Endothelial cell of umbilical vein (primary cell): ENCODE data around the gene SCLY. TPM values are rescaled to one million over a fixed set of nuclear protein-coding genes. Genes with fewer than 3 reads are reported as not detected.

ENCODE experiments used
- BruUV-seq: library from RNA; stranded (reverse); fragments of 400-500 nt; replicated peaks from 2 replicates; lab custom pipeline; 2021; lab: Mats Ljungman, UMichigan
- CTCF ChIA-PET: fragments of 300-600, 350-600 bp; sonication (Branson Sonifier 250); formaldehyde crosslinking; loops from one replicate; lab custom pipeline; 2021; ENCODE audit warnings: antibody characterized with exemption, inconsistent platforms; lab: Charles Lee
- POLR2A ChIA-PET: fragments of 300-600, 350-600 bp; sonication (Branson Sonifier 250); formaldehyde crosslinking; loops from one replicate; lab custom pipeline; 2021; ENCODE audit warnings: antibody characterized with exemption, inconsistent platforms; lab: Charles Lee
- DNase-seq: peaks from one replicate; pipeline ENCODE4 v3.0.0-alpha.2; 2011; ENCODE audit warnings: low read depth, low spot score
- FAIRE-seq: peaks from 2 replicates; lab custom pipeline; 2011; peaks lifted over from hg19 to GRCh38; lab: Jason Lieb, UNC
- H2AFZ ChIP-seq: 2 replicates; pipeline ENCODE4 v1.6.0; 2012; ENCODE audit warnings: low read depth, low read length, control low read depth, inconsistent platforms
- H3K27ac ChIP-seq: 2 replicates; pipeline ENCODE4 v1.5.1; 2011; ENCODE audit warnings: low read depth, mild to moderate bottlenecking, control low read depth, low read length, moderate library complexity; ENCODE audit not compliant: insufficient read depth
- H3K27me3 ChIP-seq, 2 experiments: 2 replicates each; pipeline versions ENCODE4 v1.6.0 to v1.6.1; 2011; ENCODE audit warnings: low read length in 2 of 2, mixed read lengths in 1 of 2; ENCODE audit not compliant: control insufficient read depth in 2 of 2, insufficient read depth in 2 of 2
- H3K36me3 ChIP-seq, 2 experiments: 2 replicates in 1 of 2; 3 replicates in 1 of 2; pipeline ENCODE4 v1.5.1; 2011; ENCODE audit warnings: low read length in 2 of 2, mild to moderate bottlenecking in 1 of 2, moderate library complexity in 1 of 2; ENCODE audit not compliant: control insufficient read depth in 2 of 2, insufficient read depth in 2 of 2; ENCODE audit errors: extremely low read depth in 1 of 2
- H3K4me1 ChIP-seq: 3 replicates; pipeline ENCODE4 v1.5.1; 2011; ENCODE audit warnings: mild to moderate bottlenecking, low read length; ENCODE audit not compliant: control insufficient read depth, insufficient read depth; ENCODE audit errors: extremely low read depth
- H3K4me2 ChIP-seq: 2 replicates; pipeline ENCODE4 v1.6.1; 2011; ENCODE audit warnings: low read length, control low read depth, mixed read lengths; ENCODE audit not compliant: insufficient read depth
- H3K4me3 ChIP-seq, 3 experiments: fragments of 200-600 bp in 1 of 3; sonication (generic), shearing (Covaris generic) in 1 of 3; replicated peaks in 1 of 3; 2 replicates each; pipeline ENCODE4 v1.5.1; 2011 to 2016; ENCODE audit warnings: control low read depth in 3 of 3, low read length in 3 of 3, mild to moderate bottlenecking in 2 of 3, inconsistent platforms in 1 of 3, low read depth in 1 of 3, moderate library complexity in 1 of 3; ENCODE audit not compliant: insufficient read depth in 1 of 3
- H3K79me2 ChIP-seq: 2 replicates; pipeline ENCODE4 v1.6.0; 2012; ENCODE audit warnings: low read length, inconsistent platforms; ENCODE audit not compliant: control insufficient read depth, insufficient read depth
- H3K9ac ChIP-seq: replicated peaks from 2 replicates; pipeline ENCODE3; 2011; ENCODE audit warnings: low read length, control low read depth; ENCODE audit not compliant: insufficient read depth; ENCODE audit errors: extremely low read depth
- H3K9me1 ChIP-seq: replicated peaks from 3 replicates; pipeline ENCODE4 v1.6.0; 2011; ENCODE audit warnings: mild to moderate bottlenecking, low read length; ENCODE audit not compliant: control insufficient read depth, insufficient read depth; ENCODE audit errors: extremely low read depth
- H3K9me3 ChIP-seq: replicated peaks from 2 replicates; pipeline ENCODE4 v1.5.1; 2012; ENCODE audit warnings: low read length, inconsistent platforms; ENCODE audit not compliant: control insufficient read depth, insufficient read depth
- H4K20me1 ChIP-seq: replicated peaks from 2 replicates; pipeline ENCODE3; 2011; ENCODE audit warnings: mild to moderate bottlenecking, low read length; ENCODE audit not compliant: control insufficient read depth, insufficient read depth; ENCODE audit errors: extremely low read depth
- CTCF ChIP-seq, 2 donors: IDR thresholded peaks; 1 replicate in 1 of 2; 2 replicates in 1 of 2; pipeline ENCODE4 v1.5.1; 2011; ENCODE audit warnings: low read length in 2 of 2, mild to moderate bottlenecking in 2 of 2, moderate library complexity in 2 of 2, control low read depth in 1 of 2, inconsistent platforms in 1 of 2, low read depth in 1 of 2; ENCODE audit not compliant: insufficient read depth in 1 of 2; ENCODE audit errors: extremely low read depth in 1 of 2
- EZH2 ChIP-seq: IDR thresholded peaks from 2 replicates; pipeline ENCODE4 v1.6.1; 2012; ENCODE audit warnings: borderline replicate concordance, low read depth, mild to moderate bottlenecking, moderate library complexity, low read length, inconsistent platforms; ENCODE audit not compliant: severe bottlenecking
- FOS ChIP-seq: IDR thresholded peaks from 2 replicates; pipeline ENCODE4 v1.6.1; 2011; ENCODE audit warnings: mild to moderate bottlenecking, low read length, moderate library complexity, borderline replicate concordance; ENCODE audit not compliant: insufficient read depth
- GATA2 ChIP-seq: IDR thresholded peaks from 2 replicates; pipeline ENCODE4 v1.7.0; 2011; ENCODE audit warnings: low read depth, mild to moderate bottlenecking, moderate library complexity, mixed read lengths, low read length; ENCODE audit not compliant: insufficient read length, insufficient read depth
- JUN ChIP-seq: IDR thresholded peaks from 2 replicates; pipeline ENCODE4 v1.6.1; 2011; ENCODE audit warnings: borderline replicate concordance, low read depth; ENCODE audit not compliant: insufficient read length, insufficient read depth
- MAX ChIP-seq: IDR thresholded peaks from 2 replicates; pipeline ENCODE4 v1.6.1; 2011; ENCODE audit not compliant: insufficient read depth, insufficient read length
- MYC ChIP-seq: IDR thresholded peaks from one replicate; pipeline ENCODE4 v1.6.1; 2011; ENCODE audit warnings: mild to moderate bottlenecking, low read depth, low read length
- POLR2A ChIP-seq: IDR thresholded peaks from 2 replicates; pipeline ENCODE4 v1.6.1; 2012; ENCODE audit warnings: low read depth, mild to moderate bottlenecking, control low read depth, low read length
- POLR2AphosphoS5 ChIP-seq: IDR thresholded peaks from 2 replicates; pipeline ENCODE4 v1.6.1; 2012; ENCODE audit warnings: low read depth, mild to moderate bottlenecking, control low read depth, low read length, moderate library complexity; ENCODE audit not compliant: insufficient read depth
- dilution Hi-C: fragments of 300-500 bp; cut with MboI; formaldehyde crosslinking; loops from one replicate; pipeline ENCODE4 v1.15.0; 2019; ENCODE audit warnings: low sequenced_read_pairs; ENCODE audit not compliant: extremely low pct_ligation_motif_present
- intact Hi-C: fragments of 100-400 bp; cut with micrococcal nuclease; formaldehyde crosslinking; loops from one replicate; pipeline ENCODE4 v1.10.0; 2022
- polyA plus RNA-seq, 4 experiments: library from polyadenylated mRNA; depleted of rRNA in 3 of 4; stranded (reverse) in 3 of 4; unstranded in 1 of 4; fragments of >200 nt; gene quantifications; 2 replicates each; pipeline versions ENCODE4 v1.2.1 to v1.2.3, GENCODE V29; 2011 to 2012; ENCODE audit warnings: missing spikeins in 1 of 4
- total RNA-seq: library from RNA; stranded (reverse); gene quantifications from 2 replicates; pipeline ENCODE4 v1.2.3, GENCODE V29; 2021

The SCLY gene
- total and polyA plus RNA-seq, 2 donors (not counting 3 experiments of a cell fraction or from before 2014, with no cell fraction given), result 22.6 to 32.7 TPM

DNA sequence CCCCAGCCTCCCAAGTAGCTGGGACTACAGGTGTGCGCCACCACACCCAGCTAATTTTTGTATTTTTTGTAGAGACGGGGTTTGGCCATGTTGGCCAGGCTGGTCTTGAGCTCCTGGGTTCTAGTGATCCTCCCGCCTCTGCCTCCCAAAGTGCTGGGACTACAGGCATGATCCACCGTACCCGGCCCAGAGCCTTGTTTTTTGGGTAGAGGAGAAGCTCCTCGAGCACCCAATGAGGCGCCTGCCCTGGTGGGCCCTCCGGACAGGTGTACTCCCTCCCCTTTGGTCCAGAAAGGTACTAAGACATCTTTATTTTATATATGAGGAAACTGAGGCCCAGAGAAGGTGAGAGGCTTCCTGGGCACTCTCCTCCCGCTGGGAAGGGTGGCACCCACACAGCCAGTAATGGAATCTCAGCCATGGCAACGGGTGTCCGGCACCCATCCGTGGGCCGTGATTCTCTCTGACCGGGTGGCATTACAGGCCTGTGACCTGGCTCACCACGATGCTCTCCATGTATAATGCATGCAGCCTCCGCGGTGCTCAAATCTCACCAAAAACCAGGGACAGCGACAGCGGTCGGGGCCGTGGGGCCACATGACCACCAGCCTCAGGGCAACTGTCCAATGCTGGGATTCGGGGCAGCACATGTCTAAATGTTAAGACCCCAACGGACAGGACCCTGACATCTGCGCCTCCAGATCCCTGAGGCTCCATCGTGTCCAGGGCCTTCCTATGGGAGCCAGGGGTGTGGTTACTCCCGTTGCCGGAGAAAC is 60.9 kb downstream of the SCLY start:
- intact Hi-C loops, result no loop called here
- Histone ChIP-seq H3K4me1 (no peaks in the 10 kb centered on the region), H3K4me3 (no peak overlapping the region), H3K9me3 (no peaks in the 10 kb centered on the region), H3K36me3 (no peaks in the 10 kb centered on the region), H3K9ac (no peak overlapping the region), H3K4me2 (no peak overlapping the region), H2AFZ (no peak overlapping the region), H3K79me2 (no peaks in the 10 kb centered on the region), H3K9me1 (no peaks in the 10 kb centered on the region), H4K20me1 (no peaks in the 10 kb centered on the region), H3K27me3 (peaks cover 1 to 2% of the 10 kb centered on the region in 2 experiments), H3K27ac (no peak overlapping the region)
- dilution Hi-C loops, result no loop called here
- no TSS peak for BruUV-seq
- DNase-seq, result no peak
- TF ChIP-seq GATA2 (no peak), JUN (no peak), FOS (no peak), MYC (no peak), EZH2 (no peak), MAX (no peak), CTCF (IDR thresholded peaks at IDR 0.05; ENCODE audit: extremely low read depth in 1 of 2, insufficient read depth in 1 of 2, low read depth in 1 of 2, low read length in 2 of 2) (no peak), POLR2A (no peak), POLR2AphosphoS5 (no peak)
- no peak for FAIRE-seq
- CTCF ChIA-PET, result interaction anchor here (2.4 kb wide), 1 partner anchor 142 kb away, joined by 22 read pairs; no protein-coding TSS in a partner anchor
- POLR2A ChIA-PET, result no interaction called here
